HepG2 (cell line): ENCODE results near the gene HK2. TPM values are rescaled to one million over a fixed set of nuclear protein-coding genes. Genes with fewer than 3 reads are reported as not detected.

Source experiments
- ARID5B ChIP-seq: IDR thresholded peaks from 2 replicates; pipeline ENCODE4 v1.4.0; 2020; ENCODE audit warnings: mild to moderate bottlenecking, missing genetic modification reagents
- ATF1 ChIP-seq: IDR thresholded peaks from 2 replicates; pipeline ENCODE4 v1.6.1; 2016; ENCODE audit warnings: mild to moderate bottlenecking, control low read depth
- CCAR2 ChIP-seq: fragments of 200-400 bp; formaldehyde crosslinking; optimal IDR thresholded peaks from 2 replicates; pipeline ENCODE3; 2018; ENCODE audit warnings: low read depth, mild to moderate bottlenecking, low read length, moderate library complexity
- DRAP1 ChIP-seq: IDR thresholded peaks from 2 replicates; pipeline ENCODE4 v1.6.1; 2016; ENCODE audit warnings: missing genetic modification reagents, missing compliant biosample characterization
- ETV5 ChIP-seq: IDR thresholded peaks from 2 replicates; pipeline ENCODE4 v1.6.1; 2018; ENCODE audit warnings: missing biosample characterization, missing genetic modification reagents, inconsistent platforms, borderline replicate concordance
- FOXA3 ChIP-seq: IDR thresholded peaks from 2 replicates; pipeline ENCODE4 v1.6.1; 2016; ENCODE audit warnings: missing genetic modification reagents, missing compliant biosample characterization
- FOXO1 ChIP-seq: sonication (generic); formaldehyde crosslinking; IDR thresholded peaks from 2 replicates; pipeline ENCODE4 v1.4.0; 2020; ENCODE audit warnings: missing genetic modification reagents
- FOXP4 ChIP-seq: sonication (generic); formaldehyde crosslinking; IDR thresholded peaks from 2 replicates; pipeline ENCODE4 v1.4.0; 2020; ENCODE audit warnings: missing genetic modification reagents
- GATAD2A ChIP-seq: IDR thresholded peaks from 2 replicates; pipeline ENCODE4 v1.6.1; 2016
- JARID2 ChIP-seq: sonication (generic); formaldehyde crosslinking; IDR thresholded peaks from 2 replicates; pipeline ENCODE4 v1.8.1; 2023; ENCODE audit warnings: missing genetic modification reagents, inconsistent platforms; ENCODE audit not compliant: insufficient replicate concordance
- NFE2 ChIP-seq: sonication (generic); formaldehyde crosslinking; IDR thresholded peaks from 2 replicates; pipeline ENCODE4 v1.4.0; 2020; ENCODE audit warnings: missing genetic modification reagents
- NR2F6 ChIP-seq, 2 experiments: IDR thresholded peaks; 2 replicates each; pipeline ENCODE4 v1.6.1; 2016; ENCODE audit warnings: antibody characterized with exemption in 1 of 2, mild to moderate bottlenecking in 1 of 2
- PAF1 ChIP-seq: IDR thresholded peaks from 2 replicates; pipeline ENCODE4 v1.6.1; 2016; ENCODE audit warnings: missing genetic modification reagents, missing compliant biosample characterization
- RXRB ChIP-seq: IDR thresholded peaks from 2 replicates; pipeline ENCODE4 v1.6.1; 2016; ENCODE audit warnings: borderline replicate concordance, missing genetic modification reagents, missing compliant biosample characterization
- SAP130 ChIP-seq: IDR thresholded peaks from 2 replicates; pipeline ENCODE4 v1.6.1; 2016; ENCODE audit warnings: low read depth
- SP4 ChIP-seq: sonication (generic); formaldehyde crosslinking; IDR thresholded peaks from 2 replicates; pipeline ENCODE4 v1.8.1; 2023; ENCODE audit warnings: mild to moderate bottlenecking, missing genetic modification reagents
- TBX2 ChIP-seq: sonication (generic); formaldehyde crosslinking; IDR thresholded peaks from 2 replicates; pipeline ENCODE4 v1.5.0; 2020; ENCODE audit warnings: missing genetic modification reagents, mild to moderate bottlenecking, borderline replicate concordance
- TBX3 ChIP-seq: fragments of 450-650 bp; IDR thresholded peaks from 2 replicates; pipeline ENCODE4 v1.6.1; 2017; ENCODE audit warnings: antibody characterized with exemption, mild to moderate bottlenecking, inconsistent platforms, borderline replicate concordance
- TCF7 ChIP-seq: sonication (generic); IDR thresholded peaks from 2 replicates; pipeline ENCODE4 v1.6.1; 2016; ENCODE audit warnings: antibody characterized with exemption, low read depth
- U2AF2 ChIP-seq: fragments of 200-400 bp; formaldehyde crosslinking; IDR thresholded peaks from 2 replicates; pipeline ENCODE4 v1.6.1; 2017; ENCODE audit warnings: low read depth, mild to moderate bottlenecking, low read length
- ZMYM4 ChIP-seq: sonication (generic); formaldehyde crosslinking; IDR thresholded peaks from 2 replicates; pipeline ENCODE4 v1.8.1; 2023; ENCODE audit warnings: mild to moderate bottlenecking, missing genetic modification reagents
- ZNF138 ChIP-seq: sonication (generic); formaldehyde crosslinking; IDR thresholded peaks from 2 replicates; pipeline ENCODE4 v1.5.0; 2020; ENCODE audit warnings: mild to moderate bottlenecking, low read depth, missing genetic modification reagents
- ZNF24 ChIP-seq: fragments of 450-650 bp; IDR thresholded peaks from 2 replicates; pipeline ENCODE4 v1.6.1; 2017; ENCODE audit warnings: antibody characterized with exemption, mild to moderate bottlenecking
- ZNF598 ChIP-seq: sonication (generic); formaldehyde crosslinking; IDR thresholded peaks from 2 replicates; pipeline ENCODE4 v1.5.1; 2020; ENCODE audit warnings: mild to moderate bottlenecking, missing genetic modification reagents, borderline replicate concordance
- ZNF615 ChIP-seq: sonication (generic); formaldehyde crosslinking; IDR thresholded peaks from 2 replicates; pipeline ENCODE4 v1.5.0; 2020; ENCODE audit warnings: mild to moderate bottlenecking, missing genetic modification reagents, borderline replicate concordance
- ZNF883 ChIP-seq: sonication (generic); formaldehyde crosslinking; IDR thresholded peaks from 2 replicates; pipeline ENCODE4 v1.5.1; 2020; ENCODE audit warnings: mild to moderate bottlenecking, missing genetic modification reagents; ENCODE audit errors: not compliant biosample characterization
- ZSCAN9 ChIP-seq: IDR thresholded peaks from 2 replicates; pipeline ENCODE4 v1.6.1; 2016; ENCODE audit warnings: borderline replicate concordance
- polyA plus RNA-seq, 8 experiments: library from polyadenylated mRNA; depleted of rRNA in 3 of 8; stranded (reverse) in 7 of 8; unstranded in 1 of 8; fragments of >200 nt; fragmentation: Illumina TruSeq in 4 of 8; extraction: Trizol in 4 of 8; gene quantifications; 2 replicates each; pipeline versions ENCODE4 v1.2.1 to v1.2.3, GENCODE V29; 2011 to 2016; ENCODE audit warnings: low read depth in 4 of 8, missing spikeins in 1 of 8, mixed read lengths in 1 of 8; ENCODE audit not compliant: insufficient read depth in 1 of 8
- total RNA-seq, 5 experiments: library from RNA; depleted of rRNA; stranded (reverse); fragments of >200 nt; fragmentation: Illumina TruSeq; extraction: Trizol; gene quantifications; 2 replicates each; pipeline ENCODE4 v1.2.3, GENCODE V29; 2016; ENCODE audit warnings: low read depth in 1 of 5

The HK2 gene
- total and polyA plus RNA-seq, 2 of the 13 experiments (the other 11 are each of a cell fraction or from before 2014, with no cell fraction given): 13.2 to 101 TPM

GRCh38 chr2:74902281-74902860, 68.4 kb downstream of the HK2 start (continued):
- TF ChIP-seq NR2F6 (IDR thresholded peaks at IDR 0.05) (0 out of 2 replicates have a peak, but pooled peaks have one; percentile 16), NR2F6 (CRISPR knock-in tag; IDR thresholded peaks at IDR 0.05) (no peak; the same call in 1 of the 2 replicates), TBX3 (peak; percentile 95), FOXO1 (CRISPR knock-in tag) (peak; percentile 44; the same call in 1 of the 2 replicates), SP4 (CRISPR knock-in tag) (no peak), ZNF883 (no peak), CCAR2 (no peak), ARID5B (CRISPR knock-in tag) (peak; percentile 75), ZNF24 (0 out of 2 replicates have a peak, but pooled peaks have one; percentile 71), ZNF615 (CRISPR knock-in tag) (no peak), RXRB (CRISPR knock-in tag) (no peak), SAP130 (CRISPR knock-in tag) (peak; percentile 45), TBX2 (CRISPR knock-in tag) (peak; percentile 95), GATAD2A (CRISPR knock-in tag) (peak; percentile 58; the same call in 1 of the 2 replicates), DRAP1 (CRISPR knock-in tag) (0 out of 2 replicates have a peak, but pooled peaks have one; percentile 30), ZMYM4 (CRISPR knock-in tag) (0 out of 2 replicates have a peak, but pooled peaks have one; percentile 26), FOXA3 (CRISPR knock-in tag) (peak; percentile 71), JARID2 (CRISPR knock-in tag) (no peak), ETV5 (CRISPR knock-in tag) (peak; percentile 28; the same call in 1 of the 2 replicates), ATF1 (0 out of 2 replicates have a peak, but pooled peaks have one; percentile 19), NFE2 (CRISPR knock-in tag) (no peak), ZNF138 (CRISPR knock-in tag) (no peak), ZSCAN9 (no peak; the same call in 1 of the 2 replicates), FOXP4 (CRISPR knock-in tag) (peak; percentile 89), U2AF2 (no peak), TCF7 (no peak; the same call in 1 of the 2 replicates), PAF1 (CRISPR knock-in tag) (no peak), ZNF598 (no peak)
